Measurements from ENCODE around the gene CHCHD6. TPM values are rescaled to one million over a fixed set of nuclear protein-coding genes. Genes with fewer than 3 reads are reported as not detected.

CHCHD6 gene
- total RNA-seq, 2 donors from 2014 or later, result 23.6 to 34.4 TPM

- Mint-ChIP-seq H3K36me3 (ENCODE audit: low read depth) (no peaks in the 10 kb centered on the region), H3K4me1 (no peaks in the 10 kb centered on the region), H3K27me3 (ENCODE audit: insufficient read depth) (peaks cover 2% of the 10 kb centered on the region), H3K4me3 (no peak overlapping the region), H3K27ac (no peak overlapping the region), H3K9me3 (no peaks in the 10 kb centered on the region)
- no peak for TF ChIP-seq CTCF (conservative IDR thresholded peaks at IDR 0.05)
- Histone ChIP-seq H3K4me3 (ENCODE audit: low read length) (no peak overlapping the region), H3K9me3 (ENCODE audit: control insufficient read depth, low read length) (no peaks in the 10 kb centered on the region), H3K9ac (ENCODE audit: extremely low read depth, low read length, poor library complexity, severe bottlenecking) (no peak overlapping the region), H3K36me3 (ENCODE audit: control insufficient read depth, insufficient read depth, low read length) (no peaks in the 10 kb centered on the region), H3K27ac (ENCODE audit: low read depth, low read length) (no peak overlapping the region), H3K27me3 (ENCODE audit: control insufficient read depth, insufficient read depth, low read length, poor library complexity, severe bottlenecking) (no peaks in the 10 kb centered on the region), H3K4me1 (ENCODE audit: control insufficient read depth, insufficient read depth, low read length) (no peaks in the 10 kb centered on the region)
- 88 to 100% methylated on average over 1 to 3 of the region's 3 CpGs for WGBS, 2 experiments (ENCODE audit: insufficient coverage in 1 of 2, insufficient read length in 1 of 2)
- no peak for DNase-seq
These were observed 10.1 kb upstream of the CHCHD6 start for GRCh38 chr3:126693921-126694320.

- H3K4me1 Mint-ChIP-seq, result no peaks in the 10 kb centered on the region
- H3K27ac Mint-ChIP-seq, result no peak overlapping the region
- Histone ChIP-seq H3K9ac (ENCODE audit: extremely low read depth, low read length, poor library complexity, severe bottlenecking) (no peak overlapping the region), H3K36me3 (ENCODE audit: control insufficient read depth, insufficient read depth, low read length) (no peaks in the 10 kb centered on the region), H3K27me3 (ENCODE audit: control insufficient read depth, insufficient read depth, low read length, poor library complexity, severe bottlenecking) (peaks cover under 1% of the 10 kb centered on the region), H3K4me3 (ENCODE audit: low read length) (no peak overlapping the region), H3K27ac (ENCODE audit: low read depth, low read length) (no peak overlapping the region), H3K4me1 (ENCODE audit: control insufficient read depth, insufficient read depth, low read length) (no peaks in the 10 kb centered on the region), H3K9me3 (ENCODE audit: control insufficient read depth, low read length) (no peaks in the 10 kb centered on the region)
- no peak for TF ChIP-seq CTCF (conservative IDR thresholded peaks at IDR 0.05)
- DNase-seq, result no peak
- H3K4me3 Mint-ChIP-seq, result no peak overlapping the region
- peaks cover 5% of the 10 kb centered on the region for H3K27me3 Mint-ChIP-seq (ENCODE audit: insufficient read depth)
- no peaks in the 10 kb centered on the region for H3K9me3 Mint-ChIP-seq
- 88 to 93% methylated on average over 5 of the region's 5 CpGs for WGBS, 2 experiments (ENCODE audit: insufficient coverage in 1 of 2, insufficient read length in 1 of 2)
- H3K36me3 Mint-ChIP-seq (ENCODE audit: low read depth), result no peaks in the 10 kb centered on the region
These were observed 7.3 kb upstream of the CHCHD6 start for GRCh38 chr3:126696701-126697267.

GRCh38 chr3:126699011-126699410, 5.0 kb upstream of the CHCHD6 start:
- Mint-ChIP-seq H3K27ac (no peak overlapping the region), H3K36me3 (ENCODE audit: low read depth) (no peaks in the 10 kb centered on the region), H3K4me3 (no peak overlapping the region), H3K27me3 (ENCODE audit: insufficient read depth) (peaks cover 19% of the 10 kb centered on the region), H3K9me3 (no peaks in the 10 kb centered on the region), H3K4me1 (peaks cover 6% of the 10 kb centered on the region)
- Histone ChIP-seq H3K9ac (ENCODE audit: extremely low read depth, low read length, poor library complexity, severe bottlenecking) (no peak overlapping the region), H3K4me3 (ENCODE audit: low read length) (no peak overlapping the region), H3K36me3 (ENCODE audit: control insufficient read depth, insufficient read depth, low read length) (no peaks in the 10 kb centered on the region), H3K9me3 (ENCODE audit: control insufficient read depth, low read length) (no peaks in the 10 kb centered on the region), H3K27ac (ENCODE audit: low read depth, low read length) (no peak overlapping the region), H3K4me1 (ENCODE audit: control insufficient read depth, insufficient read depth, low read length) (no peaks in the 10 kb centered on the region), H3K27me3 (ENCODE audit: control insufficient read depth, insufficient read depth, low read length, poor library complexity, severe bottlenecking) (peaks cover 5% of the 10 kb centered on the region)
- TF ChIP-seq CTCF (conservative IDR thresholded peaks at IDR 0.05), result no peak
- 87 to 92% methylated on average over 3 to 7 of the region's 7 CpGs for WGBS, 2 experiments (ENCODE audit: insufficient coverage in 1 of 2, insufficient read length in 1 of 2)
- DNase-seq, result no peak
